TTC549 (cell line): Measurements from ENCODE around the gene ADGRG7.

Experiments used
- FAIRE-seq: peaks from 2 replicates; lab custom pipeline; 2012; peaks lifted over from hg19 to GRCh38; lab: Jason Lieb, UNC

The ADGRG7 gene

GRCh38 chr3:100702980-100703345, 93.6 kb downstream of the ADGRG7 start:
- FAIRE-seq = no peak

DNA sequence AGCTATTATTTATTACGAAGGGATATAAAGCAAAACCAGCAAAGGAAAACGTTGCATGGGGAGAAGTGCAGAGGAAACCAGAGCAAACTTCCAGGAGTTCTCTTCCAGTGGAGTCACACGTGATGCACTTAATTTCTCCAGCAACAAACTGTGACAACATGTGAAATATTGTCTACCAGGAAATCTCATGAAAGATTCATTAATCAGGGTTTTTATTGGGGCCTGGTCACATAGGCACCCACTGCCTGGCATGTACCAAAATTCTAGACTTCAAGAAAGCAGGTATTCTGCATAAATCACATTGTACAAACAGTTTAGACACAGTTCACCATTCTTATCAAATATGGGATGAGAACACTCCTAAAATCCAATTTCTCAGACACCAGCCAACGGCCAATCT, 94.5 kb downstream of the ADGRG7 start:
- FAIRE-seq = no peak

- no peak for FAIRE-seq
Observed at GRCh38 chr3:100706365-100706764, 97.0 kb downstream of the ADGRG7 start.

GRCh38 chr3:100708644-100708988, 99.2 kb downstream of the ADGRG7 start:
- no peak for FAIRE-seq

DNA sequence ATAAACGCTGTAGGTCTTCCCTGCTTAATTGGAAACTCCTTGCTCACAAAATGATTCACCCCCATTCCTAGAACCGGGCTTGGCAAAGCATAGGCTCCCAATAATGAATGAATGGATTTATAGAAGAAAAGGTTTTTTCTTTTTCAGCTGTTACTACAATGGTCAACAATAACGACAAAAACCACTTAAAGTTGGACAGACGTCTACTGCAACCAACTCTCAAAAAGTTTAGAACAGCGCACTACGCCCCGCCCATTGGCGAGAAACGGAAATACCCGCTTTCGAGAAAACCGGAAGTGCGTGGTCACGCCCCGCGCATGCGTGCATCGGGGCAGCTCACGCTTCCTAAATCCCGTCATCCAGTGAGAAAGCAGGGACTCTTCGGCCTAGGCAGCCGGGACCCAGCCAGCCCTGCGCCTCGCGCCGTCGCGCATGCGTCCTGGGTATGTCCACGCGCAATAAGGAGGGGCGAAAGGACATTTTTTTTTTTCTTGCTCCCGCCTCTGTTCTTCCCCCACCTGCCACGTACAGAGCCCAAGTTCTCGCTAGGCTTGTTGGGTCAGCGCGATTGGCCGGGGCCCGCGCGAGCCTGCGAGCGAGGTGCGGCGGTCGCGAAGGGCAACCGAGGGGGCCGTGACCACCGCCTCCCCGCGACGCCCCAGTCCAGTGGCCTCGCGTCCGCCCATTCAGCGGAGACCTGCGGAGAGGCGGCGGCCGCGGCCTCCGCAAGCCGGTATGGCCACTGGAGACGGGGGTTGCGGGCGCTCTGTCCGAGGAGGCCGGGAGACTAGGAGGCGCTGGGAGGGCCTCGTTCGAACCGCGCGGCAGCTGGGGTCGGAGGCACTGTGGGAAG, 99.8 kb downstream of the ADGRG7 start, which contains the start of gene TFG:
TSS of gene TFG (plus strand) at position 506 of the 853 bp plus-strand sequence. CDS start 4,192 bp downstream, outside the sequence.
- FAIRE-seq = peak; percentile 95

DNA sequence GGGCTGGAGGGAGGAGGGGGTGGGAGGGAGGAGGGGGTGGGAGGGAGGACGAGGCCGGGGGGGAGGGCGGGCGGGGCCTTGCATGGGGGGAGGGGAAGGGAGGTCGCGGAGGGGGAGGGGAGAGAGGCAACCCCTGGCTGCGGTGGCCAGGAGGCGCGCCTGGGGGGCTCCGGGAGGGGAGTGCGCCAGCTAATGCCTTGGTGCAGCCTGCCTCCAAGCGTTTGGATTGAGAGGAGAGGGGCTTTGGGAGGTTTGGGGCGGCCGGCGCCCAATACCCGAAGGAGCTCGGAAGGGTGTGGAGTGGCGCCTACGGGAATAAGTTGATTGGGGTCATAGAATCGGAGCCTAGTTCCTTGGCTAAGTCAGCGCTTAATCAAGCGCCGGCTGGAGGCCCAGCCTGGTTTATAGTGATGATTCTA, 100.5 kb downstream of the ADGRG7 start:
- no peak for FAIRE-seq

GRCh38 chr3:100710261-100710968, 101.0 kb downstream of the ADGRG7 start:
- FAIRE-seq = no peak

GRCh38 chr3:100715176-100715575, 105.8 kb downstream of the ADGRG7 start:
- FAIRE-seq = no peak

GRCh38 chr3:100717063-100717462, 107.7 kb downstream of the ADGRG7 start:
- no peak for FAIRE-seq

DNA sequence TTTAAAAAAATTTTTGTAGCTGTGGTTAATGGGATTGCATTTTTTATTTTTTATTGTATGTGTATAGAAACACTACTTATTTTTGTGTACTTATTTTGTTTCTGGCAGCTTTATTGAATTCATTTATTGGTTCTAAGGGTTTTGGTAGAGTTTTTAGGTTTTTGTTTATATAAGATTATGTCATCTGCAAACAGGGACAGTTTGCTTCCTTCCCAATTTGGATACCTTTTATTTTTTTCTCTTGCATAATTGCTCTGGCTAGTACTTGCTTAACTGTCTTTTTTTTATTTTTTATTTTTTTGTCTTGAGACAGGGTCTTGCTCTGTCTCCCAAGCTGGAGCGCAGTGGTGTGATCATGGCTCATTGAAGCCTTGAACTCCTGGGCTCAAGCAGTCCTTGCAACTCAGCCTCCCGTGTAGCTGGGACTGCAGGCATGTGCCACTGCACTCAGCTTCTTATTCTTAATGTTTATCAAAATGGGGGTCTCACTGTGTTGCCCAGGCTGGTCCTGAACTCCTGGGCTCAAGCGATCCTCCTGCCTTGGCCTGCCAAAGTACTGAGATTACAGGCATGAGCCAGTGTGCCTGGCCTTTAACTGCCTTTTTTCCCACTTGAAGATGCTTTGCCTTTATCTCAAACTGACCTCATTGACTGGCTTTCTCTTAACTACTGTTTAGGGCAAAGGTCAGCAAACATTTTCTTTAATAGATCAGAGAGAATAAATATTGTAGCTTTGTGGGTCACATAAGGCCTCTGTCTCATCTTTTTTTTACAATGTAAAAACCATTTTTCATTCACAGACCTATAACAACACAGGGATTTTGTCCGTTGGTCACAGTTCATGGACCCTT, 108.5 kb downstream of the ADGRG7 start:
- FAIRE-seq = no peak

- no peak for FAIRE-seq
Observed at GRCh38 chr3:100719136-100719535, 109.7 kb downstream of the ADGRG7 start.

DNA sequence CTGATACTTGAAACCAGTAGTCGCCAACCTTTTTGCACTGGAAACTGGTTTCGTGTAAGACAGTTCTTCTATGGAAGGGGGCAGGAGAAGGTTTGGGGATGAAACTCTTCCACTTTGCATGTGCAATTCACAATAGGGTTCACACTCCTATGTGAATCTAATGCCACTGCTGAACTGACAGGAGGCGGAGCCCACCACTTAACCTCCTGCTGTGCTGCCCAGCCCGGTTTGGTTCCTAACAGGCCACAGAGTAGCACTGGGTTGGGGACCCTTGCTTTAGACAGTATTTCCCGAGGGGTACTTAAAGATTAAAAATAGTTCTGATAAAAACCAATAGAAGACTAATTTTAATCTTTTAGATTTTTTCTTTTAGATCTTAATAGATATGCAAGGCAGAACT, 111.0 kb downstream of the ADGRG7 start:
- no peak for FAIRE-seq

DNA sequence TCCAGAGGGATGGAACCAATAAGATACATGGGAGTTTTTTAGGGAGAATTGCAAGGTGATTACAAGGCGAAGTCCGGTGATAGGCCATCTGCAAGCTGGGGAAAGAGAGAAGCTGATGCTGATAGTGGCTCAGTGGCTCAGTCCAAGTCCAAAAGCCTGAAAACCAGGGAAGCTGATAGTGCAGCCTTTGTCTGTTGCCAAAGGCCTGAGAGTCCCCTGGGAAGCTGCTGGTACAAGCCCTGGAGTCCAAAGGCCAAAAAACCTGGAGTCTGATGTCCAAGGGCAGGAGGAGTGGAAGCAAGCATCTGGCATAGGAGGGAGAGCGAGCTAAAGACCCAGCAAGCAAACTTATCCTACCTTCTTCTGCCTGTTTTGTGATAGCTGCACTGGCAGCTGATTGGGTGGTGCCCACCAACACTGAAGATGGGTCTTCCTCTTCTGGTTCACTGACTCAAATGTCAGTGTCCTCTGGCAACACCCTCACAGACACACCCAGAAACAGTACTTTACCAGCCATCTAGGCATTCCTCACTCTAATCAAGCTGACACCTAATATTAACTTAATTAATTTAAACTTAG, 116.6 kb downstream of the ADGRG7 start:
- no peak for FAIRE-seq

DNA sequence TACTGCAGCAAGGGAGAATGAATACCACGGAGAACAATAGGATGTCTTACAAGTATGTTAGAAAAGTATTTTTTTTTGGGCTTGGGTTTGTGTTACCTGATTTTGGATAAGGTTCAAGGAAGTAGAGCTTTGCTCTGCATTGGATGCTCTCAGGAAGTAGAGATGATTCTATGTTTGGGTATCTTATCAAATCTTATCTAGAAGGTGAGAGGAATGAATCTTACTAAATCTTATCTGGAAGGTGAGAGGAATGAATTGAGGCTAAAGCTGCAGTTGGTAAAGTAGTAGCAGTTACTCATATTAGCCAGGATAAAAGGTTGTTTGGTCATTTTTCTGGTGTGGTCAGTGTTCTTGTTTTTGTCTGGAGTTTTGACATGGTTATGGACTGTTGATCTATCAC, 117.3 kb downstream of the ADGRG7 start:
- no peak for FAIRE-seq

DNA sequence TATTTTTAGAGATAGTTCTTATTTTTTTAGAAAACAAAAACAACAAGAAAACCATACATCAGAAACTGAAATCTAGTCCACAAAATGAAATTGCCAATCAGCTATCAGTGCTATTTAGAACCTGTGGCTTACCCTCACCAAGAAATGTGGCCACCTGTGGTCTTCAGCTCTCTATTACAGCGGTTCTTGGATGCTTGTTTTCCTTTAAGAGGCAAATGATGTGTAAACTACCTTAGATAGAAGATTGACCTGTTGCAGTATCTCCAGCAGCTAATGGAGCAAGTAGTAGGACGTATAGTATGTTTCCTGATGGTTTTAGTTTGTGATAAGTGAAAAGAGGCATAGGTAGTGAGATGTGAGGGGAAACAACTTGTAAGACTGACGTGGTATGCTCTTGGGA, 121.1 kb downstream of the ADGRG7 start:
- no peak for FAIRE-seq

DNA sequence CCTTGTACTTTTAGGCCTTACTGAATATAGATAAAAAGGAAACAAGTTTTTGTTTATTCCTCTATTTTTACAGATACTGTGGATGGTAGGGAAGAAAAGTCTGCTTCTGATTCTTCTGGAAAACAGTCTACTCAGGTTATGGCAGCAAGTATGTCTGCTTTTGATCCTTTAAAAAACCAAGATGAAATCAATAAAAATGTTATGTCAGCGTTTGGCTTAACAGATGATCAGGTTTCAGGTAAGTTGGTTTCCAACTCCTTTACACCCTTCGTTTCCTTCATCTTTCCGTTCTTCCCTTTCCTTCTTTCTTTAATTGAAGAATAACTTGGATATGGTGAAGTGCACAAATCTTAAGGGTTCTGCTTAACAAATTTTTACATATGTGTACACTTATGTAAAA, 123.0 kb downstream of the ADGRG7 start:
- FAIRE-seq = no peak

- FAIRE-seq = no peak
Observed at GRCh38 chr3:100737334-100737733, 127.9 kb downstream of the ADGRG7 start.

- FAIRE-seq = no peak
Observed at GRCh38 chr3:100740207-100740606, 130.8 kb downstream of the ADGRG7 start.

- no peak for FAIRE-seq
Observed at GRCh38 chr3:100743535-100743934, 134.1 kb downstream of the ADGRG7 start.

- FAIRE-seq = no peak
Observed at GRCh38 chr3:100744671-100745070, 135.3 kb downstream of the ADGRG7 start.
